ENCODE measurements around the gene JMJD4.
A peak's percentile ranks its signal among the peaks of the same experiment; 100 is the strongest.

The JMJD4 gene

GRCh38 chr1:227734546-227734855, 601 bp downstream of the JMJD4 start:
- Histone ChIP-seq H3K4me3 (ENCODE audit: low read length) (peak overlapping the region; percentile 76), H3K36me3 (ENCODE audit: control insufficient read depth, insufficient read depth, low read length) (peaks cover 5% of the 10 kb centered on the region), H4K8ac (ENCODE audit: low read depth, low read length) (no peak overlapping the region), H3K56ac (ENCODE audit: low read length) (peak overlapping the region; percentile 93), H3K27ac (ENCODE audit: low read depth, low read length) (no peak overlapping the region), H2BK5ac (ENCODE audit: low read length) (no peak overlapping the region), H3K27me3 (ENCODE audit: insufficient read depth, low read length, poor library complexity) (no peaks in the 10 kb centered on the region), H2AK5ac (ENCODE audit: low read length) (no peak overlapping the region), H3K9ac (ENCODE audit: low read length) (peak overlapping the region; percentile 87), H3K23ac (ENCODE audit: low read length) (no peak overlapping the region), H2BK15ac (replicated peaks; ENCODE audit: low read depth) (no peak overlapping the region), H4K5ac (ENCODE audit: low read length) (no peak overlapping the region), H3K4me2 (ENCODE audit: low read length) (peak overlapping the region; percentile 93), H3K4ac (ENCODE audit: low read depth, low read length) (no peak overlapping the region), H3K4me1 (ENCODE audit: control insufficient read depth, low read depth, low read length) (peaks cover 5% of the 10 kb centered on the region), H3K18ac (ENCODE audit: low read length) (peak overlapping the region; percentile 53), H2BK120ac (ENCODE audit: low read depth, low read length) (no peak overlapping the region), H3K79me1 (ENCODE audit: low read length) (peaks cover 25% of the 10 kb centered on the region), H3K79me2 (ENCODE audit: control insufficient read depth, insufficient read depth, low read length) (peaks cover 38% of the 10 kb centered on the region)
- DNase-seq = peak; percentile 15
- WGBS (ENCODE audit: extremely low coverage, insufficient coverage, low lambda C conversion rate) = no CpG with 5 or more reads among the region's 10 CpGs

- peaks cover 25% of the 10 kb centered on the region for H3K79me1 ChIP-seq (ENCODE audit: low read length)
- WGBS (ENCODE audit: extremely low coverage, insufficient coverage, low lambda C conversion rate) = no CpG with 5 or more reads among the region's 24 CpGs
- peak overlapping the region; percentile 93 for H3K4me2 ChIP-seq (ENCODE audit: low read length)
- H3K27ac ChIP-seq (ENCODE audit: low read depth, low read length) = no peak overlapping the region
- H2AK5ac ChIP-seq (ENCODE audit: low read length) = no peak overlapping the region
- H3K79me2 ChIP-seq (ENCODE audit: control insufficient read depth, insufficient read depth, low read length) = peaks cover 35% of the 10 kb centered on the region
- peak overlapping the region; percentile 93 for H3K56ac ChIP-seq (ENCODE audit: low read length)
- peaks cover 5% of the 10 kb centered on the region for H3K4me1 ChIP-seq (ENCODE audit: control insufficient read depth, low read depth, low read length)
- H2BK5ac ChIP-seq (ENCODE audit: low read length) = no peak overlapping the region
- H3K9ac ChIP-seq (ENCODE audit: low read length) = peak overlapping the region; percentile 87
- no peak overlapping the region for H3K18ac ChIP-seq (ENCODE audit: low read length)
- no peak for DNase-seq
- H2BK120ac ChIP-seq (ENCODE audit: low read depth, low read length) = no peak overlapping the region
- no peak overlapping the region for H2BK15ac ChIP-seq (replicated peaks; ENCODE audit: low read depth)
- peaks cover 5% of the 10 kb centered on the region for H3K36me3 ChIP-seq (ENCODE audit: control insufficient read depth, insufficient read depth, low read length)
- no peak overlapping the region for H4K8ac ChIP-seq (ENCODE audit: low read depth, low read length)
- H3K4ac ChIP-seq (ENCODE audit: low read depth, low read length) = no peak overlapping the region
- no peak overlapping the region for H4K5ac ChIP-seq (ENCODE audit: low read length)
- H3K23ac ChIP-seq (ENCODE audit: low read length) = no peak overlapping the region
- H3K27me3 ChIP-seq (ENCODE audit: insufficient read depth, low read length, poor library complexity) = no peaks in the 10 kb centered on the region
- H3K4me3 ChIP-seq (ENCODE audit: low read length) = peak overlapping the region; percentile 76
Measured at GRCh38 chr1:227733751-227734545, 1.2 kb downstream of the JMJD4 start.

GRCh38 chr1:227733309-227733705, 1.8 kb downstream of the JMJD4 start:
- Histone ChIP-seq H3K4ac (ENCODE audit: low read depth, low read length) (no peak overlapping the region), H2BK5ac (ENCODE audit: low read length) (no peak overlapping the region), H3K79me2 (ENCODE audit: control insufficient read depth, insufficient read depth, low read length) (peaks cover 30% of the 10 kb centered on the region), H3K56ac (ENCODE audit: low read length) (no peak overlapping the region), H3K23ac (ENCODE audit: low read length) (no peak overlapping the region), H4K5ac (ENCODE audit: low read length) (no peak overlapping the region), H3K27me3 (ENCODE audit: insufficient read depth, low read length, poor library complexity) (no peaks in the 10 kb centered on the region), H3K4me3 (ENCODE audit: low read length) (no peak overlapping the region), H3K4me1 (ENCODE audit: control insufficient read depth, low read depth, low read length) (peaks cover 5% of the 10 kb centered on the region), H3K4me2 (ENCODE audit: low read length) (no peak overlapping the region), H2AK5ac (ENCODE audit: low read length) (no peak overlapping the region), H3K18ac (ENCODE audit: low read length) (no peak overlapping the region), H3K36me3 (ENCODE audit: control insufficient read depth, insufficient read depth, low read length) (peaks cover 5% of the 10 kb centered on the region), H3K79me1 (ENCODE audit: low read length) (peaks cover 25% of the 10 kb centered on the region), H3K27ac (ENCODE audit: low read depth, low read length) (no peak overlapping the region), H3K9ac (ENCODE audit: low read length) (no peak overlapping the region), H2BK15ac (replicated peaks; ENCODE audit: low read depth) (no peak overlapping the region), H4K8ac (ENCODE audit: low read depth, low read length) (no peak overlapping the region), H2BK120ac (ENCODE audit: low read depth, low read length) (no peak overlapping the region)
- no peak for DNase-seq
- no CpG with 5 or more reads among the region's 15 CpGs for WGBS (ENCODE audit: extremely low coverage, insufficient coverage, low lambda C conversion rate)

- Histone ChIP-seq H3K79me2 (ENCODE audit: control insufficient read depth, insufficient read depth, low read length) (peaks cover 30% of the 10 kb centered on the region), H3K23ac (ENCODE audit: low read length) (no peak overlapping the region), H3K9ac (ENCODE audit: low read length) (no peak overlapping the region), H3K27me3 (ENCODE audit: insufficient read depth, low read length, poor library complexity) (no peaks in the 10 kb centered on the region), H4K5ac (ENCODE audit: low read length) (no peak overlapping the region), H3K79me1 (ENCODE audit: low read length) (peaks cover 25% of the 10 kb centered on the region), H2AK5ac (ENCODE audit: low read length) (no peak overlapping the region), H3K4ac (ENCODE audit: low read depth, low read length) (no peak overlapping the region), H3K4me2 (ENCODE audit: low read length) (no peak overlapping the region), H2BK120ac (ENCODE audit: low read depth, low read length) (no peak overlapping the region), H2BK5ac (ENCODE audit: low read length) (no peak overlapping the region), H3K27ac (ENCODE audit: low read depth, low read length) (no peak overlapping the region), H3K4me1 (ENCODE audit: control insufficient read depth, low read depth, low read length) (peaks cover 5% of the 10 kb centered on the region), H3K4me3 (ENCODE audit: low read length) (no peak overlapping the region), H2BK15ac (replicated peaks; ENCODE audit: low read depth) (no peak overlapping the region), H4K8ac (ENCODE audit: low read depth, low read length) (no peak overlapping the region), H3K18ac (ENCODE audit: low read length) (no peak overlapping the region), H3K56ac (ENCODE audit: low read length) (no peak overlapping the region), H3K36me3 (ENCODE audit: control insufficient read depth, insufficient read depth, low read length) (peaks cover 5% of the 10 kb centered on the region)
- DNase-seq = no peak
- no CpG with 5 or more reads among the region's 18 CpGs for WGBS (ENCODE audit: extremely low coverage, insufficient coverage, low lambda C conversion rate)
Measured at GRCh38 chr1:227732586-227733308, 2.4 kb downstream of the JMJD4 start.

- Histone ChIP-seq H3K9ac (ENCODE audit: low read length) (no peak overlapping the region), H2BK15ac (replicated peaks; ENCODE audit: low read depth) (no peak overlapping the region), H3K79me2 (ENCODE audit: control insufficient read depth, insufficient read depth, low read length) (peaks cover 23% of the 10 kb centered on the region), H2BK120ac (ENCODE audit: low read depth, low read length) (no peak overlapping the region), H4K8ac (ENCODE audit: low read depth, low read length) (no peak overlapping the region), H3K27me3 (ENCODE audit: insufficient read depth, low read length, poor library complexity) (no peaks in the 10 kb centered on the region), H3K4ac (ENCODE audit: low read depth, low read length) (no peak overlapping the region), H3K18ac (ENCODE audit: low read length) (no peak overlapping the region), H4K5ac (ENCODE audit: low read length) (no peak overlapping the region), H3K23ac (ENCODE audit: low read length) (no peak overlapping the region), H3K79me1 (ENCODE audit: low read length) (peaks cover 21% of the 10 kb centered on the region), H3K56ac (ENCODE audit: low read length) (no peak overlapping the region), H2AK5ac (ENCODE audit: low read length) (no peak overlapping the region), H3K4me2 (ENCODE audit: low read length) (no peak overlapping the region), H3K4me3 (ENCODE audit: low read length) (no peak overlapping the region), H2BK5ac (ENCODE audit: low read length) (no peak overlapping the region), H3K27ac (ENCODE audit: low read depth, low read length) (no peak overlapping the region), H3K4me1 (ENCODE audit: control insufficient read depth, low read depth, low read length) (peaks cover 5% of the 10 kb centered on the region), H3K36me3 (ENCODE audit: control insufficient read depth, insufficient read depth, low read length) (peaks cover 5% of the 10 kb centered on the region)
- WGBS (ENCODE audit: extremely low coverage, insufficient coverage, low lambda C conversion rate) = no CpG with 5 or more reads among the region's 19 CpGs
- no peak for DNase-seq
Measured at GRCh38 chr1:227731696-227732585, 3.2 kb downstream of the JMJD4 start.

Measured in mesendoderm (in vitro differentiated cells).